GM12878 (cell line): ENCODE data around the gene TMCO6. TPM values are rescaled to one million over a fixed set of nuclear protein-coding genes. Genes with fewer than 3 reads are reported as not detected.

Source experiments
- E2F4 ChIP-seq: IDR thresholded peaks from 2 replicates; pipeline ENCODE4 v1.6.1; 2012; ENCODE audit warnings: low read depth, low read length, improper control_type of control experiment
- EED ChIP-seq: sonication (generic); IDR thresholded peaks from 2 replicates; pipeline ENCODE4 v1.6.1; 2016; ENCODE audit warnings: antibody characterized with exemption, low read depth
- EZH2 ChIP-seq: IDR thresholded peaks from 2 replicates; pipeline ENCODE4 v1.6.1; 2012; ENCODE audit warnings: low read depth, mild to moderate bottlenecking, control low read depth, inconsistent platforms, low read length, borderline replicate concordance; ENCODE audit not compliant: control insufficient read depth
- GABPA ChIP-seq: IDR thresholded peaks from 2 replicates; pipeline ENCODE4 v1.6.1; 2014; ENCODE audit warnings: antibody characterized with exemption, low read depth, mild to moderate bottlenecking, inconsistent platforms
- JUNB ChIP-seq: IDR thresholded peaks from 2 replicates; pipeline ENCODE4 v1.6.1; 2016; ENCODE audit warnings: antibody characterized with exemption, mild to moderate bottlenecking
- KLF5 ChIP-seq: fragments of 450-650 bp; IDR thresholded peaks from 2 replicates; pipeline ENCODE4 v1.6.1; 2014; ENCODE audit warnings: mild to moderate bottlenecking; ENCODE audit not compliant: partially characterized antibody
- LARP7 ChIP-seq: fragments of 450-650 bp; IDR thresholded peaks from 2 replicates; pipeline ENCODE4 v1.6.1; 2017; ENCODE audit warnings: mild to moderate bottlenecking
- MEF2B ChIP-seq: fragments of 450-650 bp; IDR thresholded peaks from 2 replicates; pipeline ENCODE4 v1.6.1; 2018; ENCODE audit warnings: mild to moderate bottlenecking, moderate library complexity; ENCODE audit not compliant: partially characterized antibody, poor library complexity, severe bottlenecking
- NR2C1 ChIP-seq: fragments of 450-650 bp; IDR thresholded peaks from 2 replicates; pipeline ENCODE4 v1.6.1; 2017; ENCODE audit warnings: antibody characterized with exemption, mild to moderate bottlenecking, moderate library complexity
- SMAD1 ChIP-seq: fragments of 450-650 bp; IDR thresholded peaks from 2 replicates; pipeline ENCODE4 v1.6.1; 2018; ENCODE audit warnings: mild to moderate bottlenecking, low read depth; ENCODE audit not compliant: partially characterized antibody
- SREBF1 ChIP-seq: IDR thresholded peaks from 2 replicates; pipeline ENCODE4 v1.6.1; 2012; ENCODE audit warnings: mild to moderate bottlenecking, low read length
- STAT3 ChIP-seq: IDR thresholded peaks from 2 replicates; pipeline ENCODE4 v1.6.1; 2011; ENCODE audit warnings: low read depth, low read length, improper control_type of control experiment
- WRNIP1 ChIP-seq: IDR thresholded peaks from 2 replicates; pipeline ENCODE4 v1.6.1; 2011; ENCODE audit warnings: low read depth, low read length, improper control_type of control experiment, borderline replicate concordance
- YBX1 ChIP-seq: fragments of 450-650 bp; IDR thresholded peaks from 2 replicates; pipeline ENCODE4 v1.6.1; 2016; ENCODE audit warnings: antibody characterized with exemption
- ZNF24 ChIP-seq: fragments of 450-650 bp; IDR thresholded peaks from 2 replicates; pipeline ENCODE4 v1.6.1; 2017; ENCODE audit warnings: antibody characterized with exemption, mild to moderate bottlenecking
- ZZZ3 ChIP-seq: IDR thresholded peaks from 2 replicates; pipeline ENCODE4 v1.6.1; 2011; ENCODE audit warnings: low read depth; ENCODE audit not compliant: control insufficient read depth, insufficient read length
- polyA plus RNA-seq, 11 experiments: library from polyadenylated mRNA; depleted of rRNA in 4 of 11; unstranded in 6 of 11; stranded (reverse) in 5 of 11; fragments of >200 nt; fragmentation: Nextera tagmentation in 4 of 11; fragmentation: Illumina TruSeq in 1 of 11; extraction: Ambion mirVana in 4 of 11; extraction: Trizol in 1 of 11; gene quantifications; 1 replicate in 1 of 11; 2 replicates in 10 of 11; pipeline versions ENCODE4 v1.2.1 to v1.2.3, GENCODE V29; 2011 to 2016; ENCODE audit warnings: inconsistent platforms in 2 of 11, missing spikeins in 2 of 11, low read depth in 1 of 11
- total RNA-seq, 4 experiments: library from RNA; depleted of rRNA in 3 of 4; stranded (reverse); fragments of >200 nt in 3 of 4; fragmentation: Illumina TruSeq in 1 of 4; extraction: Trizol in 1 of 4; gene quantifications; 2 replicates each; pipeline versions ENCODE4 v1.2.1 to v1.2.3, GENCODE V29; 2013 to 2021
- TF ChIP-seq, protein P1 (sequence below): IDR thresholded peaks from 2 replicates; pipeline ENCODE4 v1.6.1; 2011; ENCODE audit warnings: low read depth, low read length, improper control_type of control experiment, borderline replicate concordance
- TF ChIP-seq, protein P2 (sequence below): IDR thresholded peaks from 2 replicates; pipeline ENCODE4 v1.6.1; 2011; ENCODE audit warnings: low read depth, mild to moderate bottlenecking, low read length, moderate library complexity, borderline replicate concordance; ENCODE audit errors: extremely low read depth
- TF ChIP-seq, protein P3 (sequence below): fragments of 450-650 bp; IDR thresholded peaks from 2 replicates; pipeline ENCODE4 v1.6.1; 2017; ENCODE audit warnings: mild to moderate bottlenecking, moderate library complexity

The TMCO6 gene
- total and polyA plus RNA-seq, 10 of the 15 experiments (the other 5 are each of a cell fraction or from before 2014, with no cell fraction given), result 4.1 to 21.6 (median 11.7) TPM

- TF ChIP-seq, protein P1, sequence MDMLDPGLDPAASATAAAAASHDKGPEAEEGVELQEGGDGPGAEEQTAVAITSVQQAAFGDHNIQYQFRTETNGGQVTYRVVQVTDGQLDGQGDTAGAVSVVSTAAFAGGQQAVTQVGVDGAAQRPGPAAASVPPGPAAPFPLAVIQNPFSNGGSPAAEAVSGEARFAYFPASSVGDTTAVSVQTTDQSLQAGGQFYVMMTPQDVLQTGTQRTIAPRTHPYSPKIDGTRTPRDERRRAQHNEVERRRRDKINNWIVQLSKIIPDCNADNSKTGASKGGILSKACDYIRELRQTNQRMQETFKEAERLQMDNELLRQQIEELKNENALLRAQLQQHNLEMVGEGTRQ, result no peak
- no peak for TF ChIP-seq WRNIP1
- TF ChIP-seq ZZZ3, result no peak
- TF ChIP-seq, protein P2, sequence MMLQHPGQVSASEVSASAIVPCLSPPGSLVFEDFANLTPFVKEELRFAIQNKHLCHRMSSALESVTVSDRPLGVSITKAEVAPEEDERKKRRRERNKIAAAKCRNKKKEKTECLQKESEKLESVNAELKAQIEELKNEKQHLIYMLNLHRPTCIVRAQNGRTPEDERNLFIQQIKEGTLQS, result no peak
- no peak for TF ChIP-seq KLF5
- TF ChIP-seq EED, result peak; percentile 37; the same call in 1 of the 2 replicates
- TF ChIP-seq JUNB, result no peak
- TF ChIP-seq SREBF1, result no peak
- peak; percentile 62 for TF ChIP-seq MEF2B
- TF ChIP-seq GABPA, result no peak
- no peak for TF ChIP-seq NR2C1
- TF ChIP-seq ZNF24, result no peak
- no peak for TF ChIP-seq EZH2
- TF ChIP-seq LARP7, result peak; percentile 88
- TF ChIP-seq YBX1, result no peak
- no peak for TF ChIP-seq STAT3
- TF ChIP-seq SMAD1, result no peak
- peak; percentile 59; the same call in 1 of the 2 replicates for TF ChIP-seq E2F4
- TF ChIP-seq, protein P3, sequence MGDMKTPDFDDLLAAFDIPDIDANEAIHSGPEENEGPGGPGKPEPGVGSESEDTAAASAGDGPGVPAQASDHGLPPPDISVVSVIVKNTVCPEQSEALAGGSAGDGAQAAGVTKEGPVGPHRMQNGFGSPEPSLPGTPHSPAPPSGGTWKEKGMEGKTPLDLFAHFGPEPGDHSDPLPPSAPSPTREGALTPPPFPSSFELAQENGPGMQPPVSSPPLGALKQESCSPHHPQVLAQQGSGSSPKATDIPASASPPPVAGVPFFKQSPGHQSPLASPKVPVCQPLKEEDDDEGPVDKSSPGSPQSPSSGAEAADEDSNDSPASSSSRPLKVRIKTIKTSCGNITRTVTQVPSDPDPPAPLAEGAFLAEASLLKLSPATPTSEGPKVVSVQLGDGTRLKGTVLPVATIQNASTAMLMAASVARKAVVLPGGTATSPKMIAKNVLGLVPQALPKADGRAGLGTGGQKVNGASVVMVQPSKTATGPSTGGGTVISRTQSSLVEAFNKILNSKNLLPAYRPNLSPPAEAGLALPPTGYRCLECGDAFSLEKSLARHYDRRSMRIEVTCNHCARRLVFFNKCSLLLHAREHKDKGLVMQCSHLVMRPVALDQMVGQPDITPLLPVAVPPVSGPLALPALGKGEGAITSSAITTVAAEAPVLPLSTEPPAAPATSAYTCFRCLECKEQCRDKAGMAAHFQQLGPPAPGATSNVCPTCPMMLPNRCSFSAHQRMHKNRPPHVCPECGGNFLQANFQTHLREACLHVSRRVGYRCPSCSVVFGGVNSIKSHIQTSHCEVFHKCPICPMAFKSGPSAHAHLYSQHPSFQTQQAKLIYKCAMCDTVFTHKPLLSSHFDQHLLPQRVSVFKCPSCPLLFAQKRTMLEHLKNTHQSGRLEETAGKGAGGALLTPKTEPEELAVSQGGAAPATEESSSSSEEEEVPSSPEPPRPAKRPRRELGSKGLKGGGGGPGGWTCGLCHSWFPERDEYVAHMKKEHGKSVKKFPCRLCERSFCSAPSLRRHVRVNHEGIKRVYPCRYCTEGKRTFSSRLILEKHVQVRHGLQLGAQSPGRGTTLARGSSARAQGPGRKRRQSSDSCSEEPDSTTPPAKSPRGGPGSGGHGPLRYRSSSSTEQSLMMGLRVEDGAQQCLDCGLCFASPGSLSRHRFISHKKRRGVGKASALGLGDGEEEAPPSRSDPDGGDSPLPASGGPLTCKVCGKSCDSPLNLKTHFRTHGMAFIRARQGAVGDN, result peak; percentile 82
These were observed at the start of gene TMCO6 (continued) for GRCh38 chr5:140639148-140639981.
